HG03520 (cell line): Measurements from ENCODE around the gene CD248.
"Not testable (repeated sequence)": the region's sequence is repeated elsewhere in the genome, so short reads cannot be mapped to it uniquely, and the experiment has no call there.

Source experiments
- ATAC-seq: cut with Tn5 transposase; IDR thresholded peaks from one replicate; pipeline ENCODE4 v1.9.1; 2021; ENCODE audit warnings: mild to moderate bottlenecking, moderate library complexity; ENCODE audit not compliant: unreplicated experiment

Gene CD248

DNA sequence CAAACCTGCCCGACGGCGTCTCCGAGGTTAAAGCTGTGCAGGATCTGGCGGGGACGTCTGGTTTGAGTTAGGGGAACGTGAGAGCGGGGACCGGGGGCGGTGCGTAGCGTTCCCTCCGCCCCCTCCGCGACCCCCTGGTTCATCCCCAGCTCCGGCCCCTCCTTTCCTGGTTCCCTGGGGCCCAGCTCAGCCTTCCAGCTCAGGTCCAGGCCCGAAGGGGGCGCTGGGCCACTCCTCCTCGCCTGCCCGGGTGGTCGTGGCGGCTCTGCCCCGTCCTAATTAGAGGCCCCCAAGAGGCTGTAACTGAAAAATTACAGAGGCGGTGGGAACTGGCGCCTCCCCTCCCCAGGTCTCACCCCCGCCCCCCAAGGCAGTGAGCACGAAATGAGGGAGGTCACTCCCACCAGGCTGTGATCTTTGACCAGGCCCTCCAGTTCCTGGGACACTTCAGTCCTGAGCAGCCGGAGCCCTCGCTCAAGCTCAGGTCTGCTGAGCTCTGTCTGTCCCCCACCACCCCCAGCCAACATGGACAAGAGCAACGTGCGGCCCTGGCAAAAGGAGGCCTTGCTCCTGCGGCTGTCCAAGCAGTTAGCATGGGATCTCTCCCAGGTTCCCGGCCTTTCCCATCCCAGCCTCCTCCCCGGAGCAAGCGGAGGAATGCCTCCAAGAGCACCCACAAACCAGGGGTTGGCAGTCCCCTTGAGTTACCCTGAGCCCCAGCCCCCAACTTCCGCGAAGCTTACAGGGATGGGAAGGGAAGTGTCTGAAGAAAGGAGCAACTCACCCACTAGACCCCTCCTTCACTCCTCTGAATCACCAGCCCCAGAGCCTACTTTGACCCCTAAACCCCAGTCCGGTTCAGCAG, 3.3 kb downstream of the CD248 start:
- ATAC-seq = no peak

DNA sequence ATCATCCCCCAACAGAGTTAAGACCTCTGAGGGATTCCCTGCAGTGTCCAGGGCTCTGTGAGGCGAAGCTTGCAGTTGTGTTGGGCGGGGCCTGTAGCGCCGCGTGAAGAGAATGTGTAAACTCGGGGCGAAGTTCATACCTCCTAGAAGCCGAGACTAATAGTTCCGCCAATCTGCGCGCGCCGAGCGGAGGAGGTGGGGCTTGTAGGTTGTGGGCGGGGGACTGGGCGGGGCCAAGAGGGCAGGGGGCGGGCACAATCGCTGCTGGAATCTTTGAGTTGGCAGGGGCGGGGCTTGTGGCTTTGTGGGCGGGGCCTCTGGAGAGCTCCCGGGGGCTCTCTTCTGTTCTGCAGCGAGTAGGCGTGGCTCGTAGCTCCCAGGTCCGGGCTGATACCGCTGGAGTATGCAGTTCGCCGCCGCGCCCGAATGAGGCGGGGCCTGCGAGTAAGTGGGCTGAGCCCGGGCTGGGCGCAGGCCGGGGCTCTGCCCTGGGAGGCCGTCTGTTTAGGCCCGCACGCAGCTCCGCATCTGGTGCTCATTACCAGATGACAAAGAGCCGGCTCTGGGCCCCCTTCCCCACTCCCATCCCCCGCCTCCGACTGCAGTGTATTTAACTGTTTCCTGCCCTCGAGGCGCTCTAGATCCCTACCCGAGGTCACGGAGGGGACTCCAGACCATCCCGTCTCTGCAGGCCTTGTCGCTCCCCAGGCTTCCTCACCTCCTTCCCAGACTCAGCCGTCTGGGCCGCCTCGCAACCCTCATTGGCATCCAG, 4.1 kb downstream of the CD248 start:
- peak; percentile 72 for ATAC-seq

- ATAC-seq = peak; percentile 55
Measured at GRCh38 chr11:66311965-66312548, 4.8 kb downstream of the CD248 start.

DNA sequence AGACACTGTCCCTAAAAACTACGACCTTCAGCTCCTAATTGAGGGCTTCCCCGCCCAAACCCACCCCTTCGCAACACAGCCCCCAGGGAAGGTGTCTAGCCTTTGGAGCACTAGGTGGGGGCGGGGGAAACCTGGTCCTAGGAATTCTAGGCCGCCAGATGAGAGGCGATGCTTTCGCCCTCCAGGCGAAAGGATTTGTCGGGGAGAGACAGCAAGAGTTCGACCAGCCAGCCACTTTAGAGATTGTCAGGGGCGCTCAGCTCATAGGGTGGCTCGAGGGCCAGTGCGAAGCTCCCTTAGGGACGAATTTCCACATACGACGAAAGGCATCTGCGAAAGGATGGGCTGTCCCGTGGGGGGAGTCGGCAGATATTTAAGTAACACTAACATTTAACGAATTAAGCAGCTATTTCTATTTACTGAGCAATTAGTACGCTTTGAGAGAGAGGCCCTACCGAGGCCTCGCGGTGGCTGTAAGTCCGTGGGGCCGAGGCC, 5.3 kb downstream of the CD248 start:
- ATAC-seq = no peak

DNA sequence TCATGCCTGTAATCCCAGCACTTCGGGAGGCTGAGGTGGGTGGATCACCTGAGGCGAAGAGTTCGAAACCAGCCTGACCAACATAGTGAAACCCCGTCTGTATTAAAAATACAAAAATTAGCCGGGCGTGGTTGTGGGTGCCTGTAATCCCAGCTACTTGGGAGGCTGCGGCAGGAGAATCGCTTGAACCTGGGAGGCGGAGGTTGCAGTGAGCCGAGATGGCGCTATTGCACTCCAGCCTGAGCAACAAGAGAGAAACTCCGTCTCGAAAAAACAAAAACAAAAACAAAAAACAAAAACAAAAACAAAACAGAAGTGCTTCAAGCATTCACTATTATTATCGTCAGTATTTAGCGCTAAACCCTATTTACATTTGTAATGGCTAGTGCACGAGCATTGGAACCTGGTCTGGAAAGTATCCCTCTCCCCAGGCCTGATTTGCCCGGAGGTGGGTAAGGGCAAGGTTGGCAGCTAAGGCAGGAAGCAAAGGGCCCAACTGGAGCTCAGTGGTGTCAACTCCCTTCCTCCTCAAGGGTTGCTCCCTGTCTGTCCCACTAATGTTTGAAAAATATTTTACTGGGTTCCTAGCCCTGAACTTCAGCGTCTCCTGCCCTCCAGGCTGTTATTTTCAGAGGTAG, 5.9 kb downstream of the CD248 start:
- not testable (repeated sequence) for ATAC-seq

- no peak for ATAC-seq
Measured at GRCh38 chr11:66310324-66310723, 6.5 kb downstream of the CD248 start.

GRCh38 chr11:66309475-66309874, 7.4 kb downstream of the CD248 start:
- ATAC-seq = no peak

GRCh38 chr11:66302656-66303055, 14.2 kb downstream of the CD248 start:
- no peak for ATAC-seq

DNA sequence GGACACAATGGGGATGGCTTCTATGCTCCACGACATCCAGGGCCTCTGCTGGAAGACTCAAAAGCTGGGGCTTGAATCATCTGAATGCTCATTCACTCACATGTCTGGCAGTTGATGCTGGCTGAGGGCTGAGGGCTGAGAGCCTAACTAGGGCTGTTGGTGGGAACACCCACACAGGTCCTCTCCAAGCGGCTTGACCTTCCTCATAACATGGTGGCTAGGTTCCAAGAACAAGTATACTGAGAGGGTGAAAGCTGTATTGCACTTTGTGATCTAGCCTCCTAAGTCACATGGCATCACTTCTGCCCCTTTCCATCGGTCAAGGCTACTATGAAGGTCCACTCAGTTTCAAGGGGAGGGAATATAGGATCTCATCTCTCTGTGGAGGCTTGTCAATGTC, 17.7 kb downstream of the CD248 start:
- no peak for ATAC-seq

DNA sequence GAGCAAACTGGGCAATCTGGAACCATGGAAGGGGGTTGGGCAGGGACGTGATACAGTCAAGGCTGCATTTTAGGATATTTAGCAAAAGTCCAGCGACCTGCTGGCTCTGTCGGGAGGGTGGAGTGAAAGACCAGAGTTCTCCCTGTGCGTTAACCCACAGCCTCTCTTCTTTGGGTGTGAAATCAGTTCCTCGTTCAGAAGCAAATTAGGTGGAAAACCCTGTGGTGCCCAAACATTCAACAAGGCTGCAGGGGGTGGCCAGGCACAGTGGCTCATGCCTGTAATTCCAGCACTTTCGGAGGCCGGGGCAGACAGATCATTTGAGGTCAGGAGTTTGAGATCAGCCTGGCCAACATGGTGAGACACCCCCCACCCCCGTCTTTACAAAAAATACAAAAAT, 19.2 kb downstream of the CD248 start:
- no peak for ATAC-seq

DNA sequence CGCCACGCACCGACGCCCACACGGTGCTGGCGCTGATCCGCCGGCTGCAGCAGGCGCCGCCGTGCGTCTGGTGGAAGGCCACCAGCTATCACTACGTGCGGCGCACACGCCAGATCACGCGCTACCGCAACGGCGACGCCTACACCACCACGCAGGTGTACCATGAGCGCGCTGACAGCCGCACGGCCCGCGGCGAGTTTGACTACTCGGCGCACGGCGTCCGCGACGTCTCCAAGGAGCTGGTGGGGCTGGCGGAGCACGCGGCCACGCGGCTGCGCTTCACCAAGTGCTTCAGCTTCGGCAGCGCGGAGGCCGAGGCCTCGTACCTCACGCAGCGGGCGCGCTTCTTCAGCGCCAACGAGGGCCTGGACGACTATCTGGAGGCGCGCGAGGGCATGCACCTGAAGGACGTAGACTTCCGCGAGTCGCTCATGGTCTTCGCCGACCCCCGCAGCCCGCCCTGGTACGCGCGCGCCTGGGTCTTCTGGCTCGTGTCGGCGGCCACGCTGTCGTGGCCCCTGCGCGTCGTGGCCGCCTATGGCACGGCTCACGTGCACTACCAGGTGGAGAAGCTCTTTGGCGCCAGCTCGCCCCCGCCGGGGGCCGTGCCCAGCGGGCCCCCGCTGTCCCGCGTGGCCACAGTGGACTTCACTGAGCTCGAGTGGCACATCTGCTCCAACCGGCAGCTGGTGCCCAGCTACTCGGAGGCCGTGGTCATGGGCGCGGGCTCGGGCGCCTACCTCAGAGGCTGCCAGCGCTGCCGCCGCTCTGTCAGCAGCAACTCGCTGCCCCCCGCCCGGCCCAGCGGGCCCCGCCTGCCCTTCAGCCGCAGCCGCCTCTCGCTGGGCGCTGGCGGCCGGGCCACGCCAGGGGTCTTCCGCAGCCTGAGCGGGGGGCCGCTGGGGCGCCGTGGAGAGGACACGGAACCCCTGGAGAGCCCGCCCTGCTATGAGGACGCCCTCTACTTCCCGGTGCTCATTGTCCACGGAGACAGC, 21.9 kb downstream of the CD248 start:
- ATAC-seq = no peak

- no peak for ATAC-seq
Measured at GRCh38 chr11:66293777-66294625, 22.8 kb downstream of the CD248 start.

GRCh38 chr11:66293352-66293751, 23.5 kb downstream of the CD248 start:
- ATAC-seq = no peak

DNA sequence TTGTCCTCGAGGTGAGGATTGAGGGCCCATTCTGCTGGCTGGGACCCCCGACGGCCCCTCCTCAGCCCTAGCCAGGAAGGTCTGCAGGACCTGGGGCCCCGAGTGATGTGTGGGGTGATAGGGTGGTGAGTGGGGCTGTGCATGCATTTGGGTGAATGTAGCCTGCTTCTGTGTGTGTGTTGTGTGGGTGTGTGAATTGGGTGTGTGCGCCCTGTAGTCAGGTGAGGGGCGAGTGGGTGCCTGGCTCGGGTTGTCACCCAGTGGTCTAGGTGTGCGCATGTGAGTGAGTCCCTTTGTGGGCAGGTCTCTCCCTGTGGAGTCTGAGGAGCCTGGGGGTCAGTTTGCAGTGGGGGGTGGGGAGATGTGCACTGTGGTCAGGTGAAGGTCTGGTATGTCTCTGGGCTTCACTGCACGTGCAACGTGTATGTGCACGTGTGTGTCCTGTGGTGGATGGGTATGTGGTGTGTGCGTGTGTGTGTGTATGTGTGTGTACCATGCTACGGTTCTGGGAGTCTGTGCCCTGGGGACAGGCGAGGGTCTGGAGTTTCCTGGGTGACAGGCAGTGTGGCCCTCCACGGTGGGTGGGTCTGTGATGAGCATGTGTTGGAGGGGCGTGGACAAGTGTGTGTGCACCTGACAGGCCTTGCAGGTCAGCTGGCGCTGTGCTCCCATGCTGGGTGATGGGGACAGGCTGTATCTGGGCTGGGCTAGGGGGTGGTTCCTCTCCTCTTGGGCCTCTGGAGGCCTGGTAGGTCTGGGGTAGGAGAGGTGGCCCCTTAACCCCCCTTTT, 24.1 kb downstream of the CD248 start:
- ATAC-seq = no peak

GRCh38 chr11:66291706-66292542, 24.9 kb downstream of the CD248 start, which contains the start of gene TMEM151A:
Gene TMEM151A, plus strand, starts transcription at chr11:66291894. Its CDS starts 120 bp downstream, at chr11:66292014.
- no peak for ATAC-seq

DNA sequence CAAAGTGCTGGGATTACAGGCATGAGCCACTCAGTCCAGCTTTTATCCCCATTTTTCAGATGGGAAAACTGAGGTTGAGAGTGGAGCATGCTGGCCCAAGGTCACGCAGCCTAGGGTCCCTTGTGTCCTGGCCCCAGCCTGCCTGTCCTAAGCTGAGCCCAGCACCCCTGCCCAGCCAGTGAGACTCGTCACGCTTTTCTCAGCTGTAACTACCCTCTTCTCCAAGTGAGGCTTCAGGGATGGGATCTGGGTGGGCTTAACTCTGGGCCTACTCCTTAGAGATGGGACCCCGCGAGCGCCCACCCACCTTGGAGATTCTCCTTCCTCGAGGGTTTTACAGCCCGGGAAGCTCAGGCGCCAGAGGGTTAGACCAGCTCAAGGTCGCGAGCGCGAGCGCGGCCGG, 25.5 kb downstream of the CD248 start:
- ATAC-seq = no peak

- no peak for ATAC-seq
Measured at GRCh38 chr11:66290330-66290621, 26.6 kb downstream of the CD248 start.
